ENCODE data around the gene LMNTD2. TPM values are rescaled to one million over a fixed set of nuclear protein-coding genes. Genes with fewer than 3 reads are reported as not detected.

The LMNTD2 gene
- total RNA-seq, 4 donors from 2014 or later, result 0.14 to 2.2 (median 0.51) TPM; not detected in 1

GRCh38 chr11:555780-556661, 4.5 kb downstream of the LMNTD2 start:
- no peak for DNase-seq
- no peak for TF ChIP-seq CTCF (IDR thresholded peaks at IDR 0.05)
- TF ChIP-seq POLR2A (IDR thresholded peaks at IDR 0.05), result no peak
- Histone ChIP-seq H3K27me3 (peaks cover 27 to 29% of the 10 kb centered on the region in 2 donors), H3K4me3 (no peak overlapping the region), H3K4me1 (peaks cover 0 to 22% of the 10 kb centered on the region in 2 donors), H3K36me3 (no peaks in the 10 kb centered on the region), H3K9me3 (no peaks in the 10 kb centered on the region), H3K27ac (no peak overlapping the region)
- intact Hi-C loops (cut with DNase I; ENCODE audit: low total_unique reads), result loop anchor here (5.0 kb wide), 1 partner anchor 166 kb away; no protein-coding TSS in a partner anchor

GRCh38 chr11:555227-555779, 5.2 kb downstream of the LMNTD2 start:
- Histone ChIP-seq H3K36me3 (no peaks in the 10 kb centered on the region), H3K4me1 (peaks cover 0 to 20% of the 10 kb centered on the region in 2 donors), H3K27me3 (peaks cover 27 to 29% of the 10 kb centered on the region in 2 donors), H3K27ac (no peak overlapping the region), H3K4me3 (no peak overlapping the region), H3K9me3 (no peaks in the 10 kb centered on the region)
- DNase-seq, result no peak
- TF ChIP-seq POLR2A (IDR thresholded peaks at IDR 0.05) (no peak), CTCF (IDR thresholded peaks at IDR 0.05) (no peak)
- intact Hi-C loops (cut with DNase I; ENCODE audit: low total_unique reads), result loop anchor here (5.0 kb wide), 1 partner anchor 167 kb away; no protein-coding TSS in a partner anchor

GRCh38 chr11:554428-555226, 5.9 kb downstream of the LMNTD2 start:
- Histone ChIP-seq H3K27ac (no peak overlapping the region), H3K36me3 (no peaks in the 10 kb centered on the region), H3K4me1 (peaks cover 0 to 16% of the 10 kb centered on the region in 2 donors), H3K4me3 (no peak overlapping the region), H3K9me3 (no peaks in the 10 kb centered on the region), H3K27me3 (peaks cover 27 to 29% of the 10 kb centered on the region in 2 donors)
- TF ChIP-seq CTCF (IDR thresholded peaks at IDR 0.05) (peak; percentile 45 to 77 (median 64)), POLR2A (IDR thresholded peaks at IDR 0.05) (no peak)
- intact Hi-C loops (cut with DNase I; ENCODE audit: low total_unique reads), result loop anchor here (5.0 kb wide), 1 partner anchor 168 kb away; no protein-coding TSS in a partner anchor
- DNase-seq, result peak in 1 of 2 donors; percentile 52

GRCh38 chr11:553988-554340, 6.6 kb downstream of the LMNTD2 start:
- intact Hi-C loops (cut with DNase I; ENCODE audit: low total_unique reads), result no loop called here

More at GRCh38 chr11:553988-554340, 6.6 kb downstream of the LMNTD2 start:
- H3K27me3 ChIP-seq, result peaks cover 27 to 29% of the 10 kb centered on the region in 2 donors
- no peak overlapping the region for H3K27ac ChIP-seq
- no peaks in the 10 kb centered on the region for H3K36me3 ChIP-seq
- H3K9me3 ChIP-seq, result no peaks in the 10 kb centered on the region
- TF ChIP-seq CTCF (IDR thresholded peaks at IDR 0.05) (no peak), POLR2A (IDR thresholded peaks at IDR 0.05) (no peak)
- no peak for DNase-seq
- no peak overlapping the region for H3K4me3 ChIP-seq
- H3K4me1 ChIP-seq, result peaks cover 0 to 16% of the 10 kb centered on the region in 2 donors

Measured in uterus (tissue), 4 donors.